ENCODE data around the gene RASAL3.

DNA sequence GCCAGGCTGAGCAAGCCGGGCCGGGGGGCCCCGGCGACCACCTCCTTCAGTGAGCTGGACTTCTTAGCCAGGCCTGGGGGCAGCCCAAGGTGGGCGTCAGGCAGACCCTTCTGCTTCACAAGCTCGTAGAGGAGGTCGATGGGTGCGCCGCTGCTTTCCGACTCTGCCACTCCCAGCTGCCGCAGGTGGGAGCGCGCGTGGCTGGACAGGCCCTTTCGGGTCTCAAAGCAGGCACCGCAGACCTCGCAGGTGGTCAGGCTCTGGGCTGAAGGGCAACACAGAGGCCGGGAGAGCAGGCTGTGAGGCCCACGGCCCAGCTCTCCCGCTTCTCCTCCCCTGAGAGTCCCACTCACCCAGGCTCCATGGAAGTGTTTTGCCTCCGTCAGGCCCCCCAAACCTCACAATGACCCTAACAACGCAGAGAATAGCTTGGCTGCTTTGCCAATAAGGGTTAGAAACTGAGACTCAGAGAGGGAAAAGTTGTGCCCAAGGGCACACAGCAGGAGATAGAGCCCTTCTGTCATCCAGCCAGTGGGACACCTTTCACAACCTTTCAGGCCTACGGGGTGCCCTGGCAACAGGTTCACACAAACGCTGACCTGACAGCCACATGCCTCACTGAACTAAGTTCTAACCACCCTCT lies 34.4 kb downstream of the RASAL3 start:
- TF ChIP-seq POLR2A (IDR thresholded peaks at IDR 0.05; ENCODE audit: low read depth, low read length) (no peak), PAX5 (IDR thresholded peaks at IDR 0.05; ENCODE audit: insufficient read depth, low read length, severe bottlenecking) (no peak)
